Measurements from ENCODE around the gene WDR31. TPM values are rescaled to one million over a fixed set of nuclear protein-coding genes. Genes with fewer than 3 reads are reported as not detected.
"Not testable (repeated sequence)": the region's sequence is repeated elsewhere in the genome, so short reads cannot be mapped to it uniquely, and the experiment has no call there.

WDR31 gene
- total RNA-seq, 1 donor from 2014 or later = 3.0 TPM

GRCh38 chr9:113369855-113370140, 29.7 kb upstream of the WDR31 start:
- no peaks in the 10 kb centered on the region for H3K27me3 ChIP-seq (ENCODE audit: control insufficient read depth, insufficient read depth, low read length)

DNA sequence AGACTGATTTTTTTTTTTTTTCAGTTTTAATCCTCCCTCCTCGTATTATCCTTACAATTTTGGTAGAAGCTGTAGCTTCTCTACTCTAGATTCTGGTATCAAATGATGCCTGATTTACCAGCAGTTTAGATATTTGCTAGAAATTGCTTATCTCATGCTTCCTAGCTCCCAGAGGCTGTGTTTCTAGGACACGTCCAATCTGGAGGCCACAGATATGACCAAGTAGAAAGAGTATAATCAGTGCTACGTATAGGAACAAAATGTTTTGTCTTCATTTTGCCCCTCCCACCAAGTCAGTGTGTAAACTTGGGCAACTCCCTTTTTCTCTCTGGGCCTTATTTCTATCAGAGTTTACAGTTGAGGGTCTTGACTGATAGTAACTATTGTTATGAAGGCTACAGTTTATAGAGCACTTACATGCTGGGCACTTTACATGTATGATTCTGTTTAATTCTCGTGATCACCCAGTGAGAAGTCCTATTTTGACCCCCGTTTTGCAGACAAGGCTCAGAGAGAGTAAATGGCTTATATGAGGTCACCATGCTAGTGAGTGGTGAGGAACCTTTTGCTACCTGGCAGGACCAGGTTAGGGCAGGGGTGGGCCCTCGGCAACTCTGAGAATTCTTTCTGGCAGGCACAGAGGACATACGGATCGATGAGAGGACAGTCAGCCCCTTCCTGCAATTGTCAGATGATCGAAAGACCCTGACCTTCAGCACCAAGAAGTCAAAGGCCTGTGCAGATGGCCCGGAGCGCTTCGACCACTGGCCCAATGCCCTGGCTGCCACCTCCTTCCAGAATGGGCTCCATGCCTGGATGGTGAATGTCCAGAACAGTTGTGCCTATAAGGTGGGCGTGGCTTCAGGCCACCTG, 29.1 kb upstream of the WDR31 start:
- no peak for DNase-seq (ENCODE audit: low read depth)
- TF ChIP-seq CTCF (IDR thresholded peaks at IDR 0.05; ENCODE audit: insufficient read depth, low read length, poor library complexity, severe bottlenecking) = no peak
- Histone ChIP-seq H3K4me3 (ENCODE audit: low read depth, low read length) (no peak overlapping the region), H3K36me3 (ENCODE audit: control insufficient read depth, insufficient read depth, low read length) (no peaks in the 10 kb centered on the region), H3K27me3 (ENCODE audit: control insufficient read depth, insufficient read depth, low read length) (no peaks in the 10 kb centered on the region)

More at GRCh38 chr9:113369855-113370140, 29.7 kb upstream of the WDR31 start:
- TF ChIP-seq CTCF (IDR thresholded peaks at IDR 0.05; ENCODE audit: insufficient read depth, low read length, poor library complexity, severe bottlenecking) = no peak
- Histone ChIP-seq H3K4me3 (ENCODE audit: low read depth, low read length) (no peak overlapping the region), H3K36me3 (ENCODE audit: control insufficient read depth, insufficient read depth, low read length) (no peaks in the 10 kb centered on the region)
- DNase-seq (ENCODE audit: low read depth) = no peak

- no peak for TF ChIP-seq CTCF (IDR thresholded peaks at IDR 0.05; ENCODE audit: insufficient read depth, low read length, poor library complexity, severe bottlenecking)
- H3K4me3 ChIP-seq (ENCODE audit: low read depth, low read length) = no peak overlapping the region
- DNase-seq (ENCODE audit: low read depth) = no peak
- H3K36me3 ChIP-seq (ENCODE audit: control insufficient read depth, insufficient read depth, low read length) = no peaks in the 10 kb centered on the region
- no peaks in the 10 kb centered on the region for H3K27me3 ChIP-seq (ENCODE audit: control insufficient read depth, insufficient read depth, low read length)
Measured at GRCh38 chr9:113368348-113368981, 28.4 kb upstream of the WDR31 start.

DNA sequence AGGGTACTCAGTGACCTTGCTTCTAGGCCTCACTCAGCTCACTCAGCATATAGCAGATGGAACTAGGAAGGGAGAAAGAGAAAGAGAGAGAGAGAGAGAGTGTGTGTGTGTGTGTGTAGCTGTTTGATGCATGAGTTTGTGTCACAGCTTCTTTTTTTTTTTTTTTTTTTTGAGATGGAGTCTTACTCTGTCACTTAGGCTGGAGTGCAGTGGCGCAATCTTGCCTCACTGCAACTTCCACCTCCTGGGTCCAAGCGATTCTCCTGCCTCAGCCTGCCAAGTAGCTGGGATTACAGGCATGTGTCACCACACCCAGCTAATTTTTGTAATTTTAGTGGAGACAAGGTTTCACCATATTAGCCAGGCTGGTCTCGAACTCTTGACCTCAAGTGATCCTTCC, 25.6 kb upstream of the WDR31 start:
- not testable (repeated sequence) for H3K27me3 ChIP-seq (ENCODE audit: control insufficient read depth, insufficient read depth, low read length); DNase-seq (ENCODE audit: low read depth); H3K4me3 ChIP-seq (ENCODE audit: low read depth, low read length); H3K36me3 ChIP-seq (ENCODE audit: control insufficient read depth, insufficient read depth, low read length)

DNA sequence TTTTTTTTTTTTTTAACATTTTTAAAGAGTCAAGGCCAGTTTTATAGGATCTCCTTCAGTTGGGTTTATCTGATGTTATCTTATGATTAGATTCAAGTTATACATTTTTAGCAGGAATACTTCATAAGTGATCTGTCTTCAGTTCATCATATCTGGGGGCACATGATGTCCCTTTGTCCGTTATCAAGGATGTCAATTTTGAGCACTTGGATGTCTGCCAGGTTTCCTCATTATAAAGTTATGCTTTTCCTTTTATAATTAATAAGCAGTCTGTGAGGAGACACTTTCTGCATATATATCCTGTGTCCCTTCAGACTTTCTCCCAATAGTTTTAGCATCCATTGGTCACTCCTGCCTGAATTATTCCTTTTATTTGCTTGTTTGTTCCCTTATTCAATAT, 24.9 kb upstream of the WDR31 start:
- no peaks in the 10 kb centered on the region for H3K27me3 ChIP-seq (ENCODE audit: control insufficient read depth, insufficient read depth, low read length)
- no peaks in the 10 kb centered on the region for H3K36me3 ChIP-seq (ENCODE audit: control insufficient read depth, insufficient read depth, low read length)
- no peak for DNase-seq (ENCODE audit: low read depth)
- no peak for TF ChIP-seq CTCF (IDR thresholded peaks at IDR 0.05; ENCODE audit: insufficient read depth, low read length, poor library complexity, severe bottlenecking)
- no peak overlapping the region for H3K4me3 ChIP-seq (ENCODE audit: low read depth, low read length)

DNA sequence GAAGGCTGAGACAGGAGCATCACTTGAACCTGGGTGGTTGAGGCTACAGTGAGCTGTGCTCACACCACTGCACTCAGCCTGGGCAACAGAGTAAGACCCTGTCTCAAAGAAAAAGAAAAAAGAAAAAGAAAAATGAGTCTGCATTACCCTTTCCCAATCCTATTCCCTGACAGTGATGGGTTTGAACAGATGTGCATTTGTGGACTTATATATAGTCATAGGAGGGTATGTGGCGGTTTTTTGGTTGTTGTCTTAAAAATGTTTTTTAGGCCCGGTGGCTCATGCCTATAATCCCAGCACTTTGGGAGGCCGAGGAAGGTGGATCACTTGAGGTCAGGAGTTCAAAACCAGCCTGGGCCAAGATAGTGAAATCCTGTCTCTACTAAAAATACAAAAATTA, 23.3 kb upstream of the WDR31 start:
- H3K27me3 ChIP-seq (ENCODE audit: control insufficient read depth, insufficient read depth, low read length) = no peaks in the 10 kb centered on the region
- TF ChIP-seq CTCF (IDR thresholded peaks at IDR 0.05; ENCODE audit: insufficient read depth, low read length, poor library complexity, severe bottlenecking) = no peak
- H3K36me3 ChIP-seq (ENCODE audit: control insufficient read depth, insufficient read depth, low read length) = no peaks in the 10 kb centered on the region
- no peak for DNase-seq (ENCODE audit: low read depth)
- H3K4me3 ChIP-seq (ENCODE audit: low read depth, low read length) = no peak overlapping the region

Measured in kidney epithelial cell (primary cell).